ENCODE measurements around the gene EEPD1. TPM values are rescaled to one million over a fixed set of nuclear protein-coding genes. Genes with fewer than 3 reads are reported as not detected.

The EEPD1 gene
- total and polyA plus RNA-seq, 11 donors, result 3.7 to 12.2 (median 7.7) TPM

DNA sequence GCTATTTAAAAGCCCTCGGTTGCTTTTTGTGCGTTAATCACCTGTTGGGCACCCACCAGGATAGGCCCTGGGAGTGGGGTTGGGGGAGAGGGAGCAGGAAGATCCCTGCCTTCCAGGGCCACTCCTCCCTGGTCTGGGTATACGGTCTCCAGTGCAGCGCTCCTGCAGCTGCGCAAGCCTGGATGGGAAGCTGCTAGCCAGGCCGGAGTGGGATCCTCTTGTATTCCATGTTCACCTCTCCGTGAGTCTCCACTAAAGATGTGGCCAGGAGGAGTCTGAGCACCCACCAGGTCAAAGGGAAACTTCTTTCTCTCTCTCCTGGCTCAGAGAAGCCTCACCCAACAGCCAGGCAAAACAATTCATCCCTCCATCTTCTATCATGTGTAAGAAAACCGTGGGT, 157.8 kb downstream of the EEPD1 start:
- WGBS, 4 donors, result 80 to 94% (median 88%) methylated on average over 8 of the region's 8 CpGs
- H3K36me3 ChIP-seq, result no peaks in the 10 kb centered on the region
- H3K27me3 ChIP-seq, result no peaks in the 10 kb centered on the region
- H3K9me3 ChIP-seq, result no peaks in the 10 kb centered on the region
- no peak for DNase-seq
- TF ChIP-seq, protein P1, sequence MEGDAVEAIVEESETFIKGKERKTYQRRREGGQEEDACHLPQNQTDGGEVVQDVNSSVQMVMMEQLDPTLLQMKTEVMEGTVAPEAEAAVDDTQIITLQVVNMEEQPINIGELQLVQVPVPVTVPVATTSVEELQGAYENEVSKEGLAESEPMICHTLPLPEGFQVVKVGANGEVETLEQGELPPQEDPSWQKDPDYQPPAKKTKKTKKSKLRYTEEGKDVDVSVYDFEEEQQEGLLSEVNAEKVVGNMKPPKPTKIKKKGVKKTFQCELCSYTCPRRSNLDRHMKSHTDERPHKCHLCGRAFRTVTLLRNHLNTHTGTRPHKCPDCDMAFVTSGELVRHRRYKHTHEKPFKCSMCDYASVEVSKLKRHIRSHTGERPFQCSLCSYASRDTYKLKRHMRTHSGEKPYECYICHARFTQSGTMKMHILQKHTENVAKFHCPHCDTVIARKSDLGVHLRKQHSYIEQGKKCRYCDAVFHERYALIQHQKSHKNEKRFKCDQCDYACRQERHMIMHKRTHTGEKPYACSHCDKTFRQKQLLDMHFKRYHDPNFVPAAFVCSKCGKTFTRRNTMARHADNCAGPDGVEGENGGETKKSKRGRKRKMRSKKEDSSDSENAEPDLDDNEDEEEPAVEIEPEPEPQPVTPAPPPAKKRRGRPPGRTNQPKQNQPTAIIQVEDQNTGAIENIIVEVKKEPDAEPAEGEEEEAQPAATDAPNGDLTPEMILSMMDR (IDR thresholded peaks at IDR 0.05), result no peak
- TF ChIP-seq POLR2A (IDR thresholded peaks at IDR 0.05), result no peak
- H3K27ac ChIP-seq, result no peak overlapping the region
- no peak overlapping the region for H3K4me3 ChIP-seq
- intact Hi-C loops (cut with DNase I), result loop anchor here in 1 of 10 donors (10.0 kb wide), 1 partner anchor 396 kb away; no protein-coding TSS in a partner anchor
- H3K4me1 ChIP-seq, result peaks cover 0 to 21% (median 3%) of the 10 kb centered on the region in 12 donors
- ATAC-seq, result no peak

DNA sequence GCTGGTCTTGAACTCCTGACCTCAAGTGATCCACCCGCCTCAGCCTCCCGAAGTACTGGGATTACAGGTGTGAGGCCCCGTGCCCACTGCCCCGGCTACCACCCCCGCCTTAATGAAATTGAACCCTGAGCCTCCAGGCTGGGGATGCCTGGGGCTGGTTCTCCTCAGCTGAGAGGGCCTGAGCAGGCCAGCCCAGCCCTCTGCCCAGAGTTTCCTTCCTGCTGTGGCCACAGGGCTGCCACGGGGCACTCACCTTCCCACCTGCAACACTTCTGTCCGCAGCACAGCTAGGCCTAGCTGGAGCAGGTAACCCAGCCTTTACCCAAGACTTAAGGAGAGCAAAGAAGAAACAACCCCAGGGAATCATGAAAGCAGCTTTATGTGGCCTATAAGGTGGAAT, 158.5 kb downstream of the EEPD1 start:
- no peaks in the 10 kb centered on the region for H3K27me3 ChIP-seq
- TF ChIP-seq POLR2A (IDR thresholded peaks at IDR 0.05), result no peak
- TF ChIP-seq, protein P1 (IDR thresholded peaks at IDR 0.05), result no peak
- DNase-seq (no peak), ATAC-seq (no peak)
- H3K4me1 ChIP-seq, result peaks cover 0 to 23% (median 4%) of the 10 kb centered on the region in 12 donors
- no peaks in the 10 kb centered on the region for H3K36me3 ChIP-seq
- no peak overlapping the region for H3K27ac ChIP-seq
- H3K9me3 ChIP-seq, result no peaks in the 10 kb centered on the region
- intact Hi-C loops (cut with DNase I), result loop anchor here in 1 of 10 donors (10.0 kb wide), 1 partner anchor 397 kb away; no protein-coding TSS in a partner anchor
- WGBS, 4 donors, result 87 to 94% (median 87%) methylated on average over 7 of the region's 7 CpGs
- no peak overlapping the region for H3K4me3 ChIP-seq

DNA sequence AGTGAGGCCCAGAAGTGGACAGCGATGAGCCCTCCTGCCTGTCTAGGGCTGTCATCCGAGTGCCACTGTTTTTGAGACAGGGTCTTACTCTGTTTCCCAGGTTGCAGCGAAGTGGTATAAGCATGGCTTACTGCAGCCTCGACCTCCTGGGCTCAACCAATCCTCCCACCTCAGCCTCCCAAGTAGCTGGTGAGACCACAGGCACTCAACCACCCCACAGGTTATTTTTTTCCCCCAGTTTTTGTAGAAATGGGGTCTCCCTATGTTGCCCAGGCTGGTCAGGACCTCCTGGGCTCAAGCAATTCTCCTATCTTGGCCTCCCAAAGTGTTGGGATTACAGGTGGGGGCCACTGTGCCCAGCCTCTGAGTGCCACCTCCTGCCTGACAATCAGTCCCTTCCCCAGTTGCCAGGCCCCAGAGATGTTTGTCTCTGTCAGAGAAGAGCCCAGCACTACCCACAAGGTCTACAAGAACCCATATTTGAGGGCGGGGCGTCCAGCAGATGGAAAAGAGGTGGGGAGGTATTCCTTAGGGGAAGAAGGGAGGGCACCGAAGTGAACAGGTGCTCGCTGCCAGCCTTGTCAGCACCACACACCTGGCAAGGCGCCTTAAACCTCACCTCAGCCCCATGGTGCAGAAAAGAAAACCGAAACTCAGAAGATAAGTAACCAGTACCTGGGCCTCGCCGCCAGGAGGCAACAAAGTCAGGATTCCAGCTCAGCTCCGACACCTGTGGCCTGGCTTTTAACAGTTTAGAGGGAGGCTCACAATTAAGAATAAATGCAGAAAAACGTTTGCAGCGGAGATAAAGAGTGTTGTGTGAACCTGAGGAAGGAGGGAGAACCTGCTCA, 159.2 kb downstream of the EEPD1 start:
- intact Hi-C loops (cut with DNase I), result loop anchor here in 1 of 10 donors (10.0 kb wide), 1 partner anchor 397 kb away; no protein-coding TSS in a partner anchor

DNA sequence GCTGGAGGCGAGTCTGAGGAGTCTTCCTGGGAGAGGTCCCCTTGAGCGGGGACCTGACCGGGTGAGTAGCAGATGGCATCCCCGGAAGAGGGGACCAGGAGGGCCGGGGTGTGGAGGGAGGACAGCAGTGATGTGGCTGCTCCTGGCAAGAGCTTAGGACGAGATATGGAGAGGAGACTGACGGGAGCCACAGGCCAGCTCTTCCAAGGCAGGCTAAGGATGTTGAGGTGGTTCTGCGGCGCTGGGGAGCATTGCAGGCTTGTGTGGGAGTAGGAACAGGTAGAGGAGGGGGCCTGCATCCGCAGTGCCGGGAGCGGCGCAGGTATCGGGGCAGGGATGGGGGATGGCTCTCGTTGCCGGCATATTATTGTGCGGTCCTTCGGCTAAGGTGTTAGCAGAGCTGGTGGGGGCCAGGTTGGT, 159.9 kb downstream of the EEPD1 start:
- Histone ChIP-seq H3K27ac (no peak overlapping the region), H3K4me3 (no peak overlapping the region), H3K36me3 (no peaks in the 10 kb centered on the region), H3K27me3 (no peaks in the 10 kb centered on the region), H3K4me1 (peaks cover 0 to 12% (median 4%) of the 10 kb centered on the region in 12 donors), H3K9me3 (no peaks in the 10 kb centered on the region)
- ATAC-seq, result no peak
- DNase-seq, result no peak
- 91 to 95% (median 93%) methylated on average over 18 of the region's 18 CpGs for WGBS, 4 donors
- intact Hi-C loops (cut with DNase I), result loop anchor here in 1 of 10 donors (10.0 kb wide), 1 partner anchor 398 kb away; no protein-coding TSS in a partner anchor
- TF ChIP-seq POLR2A (IDR thresholded peaks at IDR 0.05), result no peak
- TF ChIP-seq, protein P1 (IDR thresholded peaks at IDR 0.05), result no peak

More for the DNA sequence above, 159.2 kb downstream of the EEPD1 start:
- Histone ChIP-seq H3K36me3 (no peaks in the 10 kb centered on the region), H3K4me1 (peaks cover 0 to 18% (median 4%) of the 10 kb centered on the region in 12 donors), H3K27ac (no peak overlapping the region), H3K4me3 (no peak overlapping the region), H3K27me3 (no peaks in the 10 kb centered on the region), H3K9me3 (no peaks in the 10 kb centered on the region)
- DNase-seq (no peak), ATAC-seq (no peak)
- no peak for TF ChIP-seq POLR2A (IDR thresholded peaks at IDR 0.05)
- TF ChIP-seq, protein P1 (IDR thresholded peaks at IDR 0.05), result no peak
- WGBS, 4 donors, result 83 to 89% (median 86%) methylated on average over 15 of the region's 15 CpGs
